ENCODE data around the gene CFAP251.

The CFAP251 gene

DNA sequence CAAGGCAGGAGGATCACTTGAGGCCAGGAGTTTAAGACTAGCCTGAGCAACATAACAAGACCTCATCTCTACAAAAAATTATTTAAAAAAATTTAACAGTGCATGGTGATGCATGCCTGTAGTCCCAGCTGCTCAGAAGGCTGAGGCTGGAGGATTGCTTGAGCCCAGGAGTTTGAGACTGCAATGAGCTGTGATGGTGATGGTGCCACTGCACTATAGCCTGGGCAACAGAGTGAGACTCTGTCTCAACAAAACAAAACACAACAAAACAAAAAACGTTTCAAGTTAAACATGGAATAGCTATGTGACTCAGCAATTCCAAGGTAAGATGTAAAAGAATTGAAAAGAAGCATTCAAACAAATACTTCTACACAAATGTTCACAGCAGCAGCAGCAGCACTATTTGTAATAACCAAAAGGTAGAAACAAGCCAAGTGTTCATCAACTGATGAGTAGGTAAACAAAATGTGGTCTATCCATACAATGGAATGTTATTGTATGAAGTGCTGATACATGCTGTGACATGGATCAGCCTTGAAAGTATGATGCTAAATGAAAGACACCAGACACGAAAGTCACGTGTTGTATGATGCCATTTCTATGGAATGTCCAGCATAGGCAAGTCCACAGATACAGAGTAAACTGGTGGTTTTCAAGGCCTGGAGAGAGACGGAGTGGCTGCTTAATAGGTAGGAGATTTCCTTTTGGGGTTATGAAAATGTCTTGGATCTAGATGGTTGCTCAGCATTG is 31.4 kb downstream of the CFAP251 start:
- no peak for DNase-seq

GRCh38 chr12:121953117-121953692 is 34.8 kb downstream of the CFAP251 start:
- no peak for DNase-seq

GRCh38 chr12:121953695-121954094 is 35.3 kb downstream of the CFAP251 start:
- no peak for DNase-seq

DNA sequence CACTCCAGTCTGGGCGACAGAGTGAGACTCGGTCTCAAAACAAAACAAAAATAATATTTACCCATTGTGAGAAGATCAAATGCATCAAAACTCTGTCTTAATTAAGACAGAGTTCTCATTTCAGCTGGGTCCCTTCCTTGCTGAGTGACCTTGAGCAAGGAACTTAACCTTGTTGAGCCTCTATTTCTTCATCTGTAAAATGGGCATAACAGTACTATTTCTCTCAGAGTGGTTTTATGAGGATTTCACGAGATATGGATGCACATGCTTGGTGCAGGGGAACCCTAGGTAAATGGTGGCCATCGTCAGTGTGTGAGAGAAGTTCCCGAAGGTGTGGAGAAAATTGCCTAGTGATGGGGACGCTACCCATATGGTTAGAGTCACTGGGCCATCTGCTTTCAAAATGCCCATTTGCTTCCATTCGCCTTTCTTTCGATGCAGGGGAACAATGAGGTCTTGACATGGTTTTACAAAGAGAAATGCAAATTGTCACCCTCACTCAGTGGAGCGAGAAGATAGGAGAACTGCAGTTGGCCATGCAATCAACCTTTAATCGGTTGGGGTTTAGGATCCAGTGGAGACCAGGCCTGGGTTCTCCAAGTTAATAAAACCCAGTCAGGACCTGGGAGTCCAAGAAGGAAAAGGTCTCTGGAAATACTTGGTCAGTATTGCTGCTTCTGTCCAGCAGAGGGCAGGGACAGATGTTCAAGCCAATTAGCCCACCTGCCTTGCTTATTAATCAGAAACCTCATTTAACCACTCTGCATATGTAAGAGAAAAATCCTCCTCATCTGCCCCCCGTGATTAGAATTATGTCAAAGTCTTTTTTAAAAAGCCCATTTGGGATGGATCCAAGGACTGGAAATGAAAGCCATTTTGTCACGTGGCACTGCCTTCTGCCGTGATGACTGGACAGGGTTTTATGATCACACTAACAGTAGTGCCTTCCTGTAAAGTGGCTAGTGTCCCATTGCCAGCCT is 37.2 kb downstream of the CFAP251 start:
- DNase-seq = peak in 1 of 2 experiments; percentile 38

DNA sequence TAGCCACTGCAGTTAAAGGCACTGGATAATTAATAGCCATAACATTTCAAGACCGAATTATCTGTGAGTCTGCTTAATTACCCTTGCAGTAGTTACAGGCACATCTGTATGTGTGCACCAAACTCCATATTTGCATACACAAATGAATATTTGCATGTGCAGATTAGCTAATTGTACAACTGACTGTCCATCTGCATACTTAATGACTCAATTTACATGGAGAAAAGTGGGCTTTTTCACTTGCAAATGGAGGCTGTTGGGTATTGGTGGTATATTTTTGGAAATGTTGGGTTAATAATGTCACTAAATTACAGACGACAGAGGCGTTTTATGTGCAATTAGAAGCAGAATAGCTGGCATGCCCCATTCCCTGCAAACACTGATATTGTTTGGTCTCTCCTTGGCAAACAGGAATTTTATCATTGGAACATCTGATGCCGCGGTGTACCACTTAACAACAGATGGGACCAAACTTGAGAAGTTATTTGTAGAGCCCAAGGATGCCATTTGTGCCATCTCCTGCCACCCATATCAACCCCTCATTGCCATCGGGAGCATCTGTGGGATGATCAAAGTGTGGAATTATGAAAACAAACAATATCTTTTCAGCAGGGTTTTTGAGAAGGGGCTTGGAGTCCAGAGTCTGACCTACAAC is 39.6 kb downstream of the CFAP251 start:
- peak; percentile 78 to 83 for DNase-seq

- DNase-seq = peak; percentile 74 to 80
These were observed 40.3 kb downstream of the CFAP251 start for GRCh38 chr12:121958541-121959240.

DNA sequence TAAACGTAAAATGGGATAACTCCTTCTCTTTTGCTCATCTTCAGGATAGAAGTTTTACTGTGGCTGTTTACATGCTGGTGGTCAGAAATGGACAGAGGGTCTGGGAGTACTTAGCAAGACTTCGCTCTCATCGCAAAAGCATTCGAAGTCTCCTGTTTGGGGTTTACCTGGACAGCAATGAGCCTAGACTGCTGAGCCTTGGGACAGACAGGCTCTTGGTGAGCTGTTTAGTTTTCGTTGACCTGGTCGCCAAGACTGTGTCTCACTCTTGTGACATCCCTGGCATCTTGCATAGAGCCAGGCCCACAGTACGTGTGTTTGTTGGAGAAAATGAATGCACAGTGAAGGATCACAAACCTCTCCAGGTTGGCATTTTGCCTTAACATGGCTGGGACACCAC is 42.1 kb downstream of the CFAP251 start:
- no peak for DNase-seq

DNA sequence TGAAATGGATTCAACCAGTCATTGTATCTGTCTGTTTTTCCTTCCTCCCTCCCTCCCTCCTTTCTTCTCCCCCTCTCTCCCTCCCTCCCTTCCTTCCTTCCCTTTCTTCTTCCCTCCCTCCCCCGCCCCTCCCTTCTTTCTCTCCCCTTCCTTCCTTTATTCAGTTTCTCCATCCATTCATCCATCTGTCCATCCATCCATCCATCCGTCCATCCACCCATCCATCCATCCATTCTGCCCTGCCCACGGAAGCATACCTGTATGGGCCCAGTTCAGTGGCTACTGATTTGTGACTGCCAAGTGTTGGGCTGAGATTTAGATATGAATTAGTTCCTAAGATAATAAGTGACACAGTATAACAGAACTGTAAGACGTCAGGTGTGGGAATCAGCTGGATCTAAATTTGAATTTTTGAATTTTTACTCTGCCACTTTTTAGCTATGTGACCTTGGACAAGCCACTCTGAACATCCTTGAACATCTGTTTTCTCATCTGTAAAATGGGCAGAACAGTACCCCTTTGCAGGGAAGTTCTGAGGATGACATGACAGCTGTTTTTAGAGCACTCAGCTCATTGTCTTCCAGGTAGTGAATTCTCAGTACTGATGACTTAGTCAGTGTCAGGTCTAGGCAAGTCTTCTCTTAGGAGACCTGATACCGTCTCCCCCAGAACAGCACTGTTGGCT is 42.9 kb downstream of the CFAP251 start:
- DNase-seq = no peak

DNA sequence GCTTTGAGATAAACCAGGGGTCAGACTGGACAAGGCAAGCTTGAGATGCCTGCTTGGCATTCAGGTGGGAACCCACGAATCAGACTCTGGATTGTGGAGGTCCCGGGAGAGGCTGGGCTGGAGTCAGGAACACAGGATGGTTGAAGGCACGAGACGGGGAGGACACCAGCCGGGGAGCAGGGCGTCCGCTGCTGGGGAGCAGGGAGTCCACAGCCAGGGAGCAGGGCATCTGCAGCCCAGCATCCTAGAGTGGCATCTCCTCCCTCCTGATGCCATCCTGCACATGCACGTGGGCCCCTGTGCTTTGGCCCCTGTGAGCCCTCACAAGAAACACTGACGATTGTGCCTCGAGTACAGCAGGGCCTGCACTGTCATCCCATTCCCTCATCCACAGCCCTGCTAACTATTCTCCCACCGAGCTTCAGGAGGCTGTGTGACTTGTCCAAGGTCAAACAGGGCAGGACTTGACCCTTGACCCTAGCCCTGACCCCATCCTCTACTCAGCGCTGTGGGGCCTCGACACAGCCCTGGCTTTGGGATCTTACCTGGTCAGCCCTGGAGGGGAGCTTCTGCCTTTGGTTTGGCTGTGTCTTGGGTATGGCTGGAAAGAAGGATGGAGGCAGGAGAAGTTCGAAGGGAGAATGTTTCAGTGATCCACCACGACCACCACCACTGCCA is 45.1 kb downstream of the CFAP251 start:
- DNase-seq = no peak

DNA sequence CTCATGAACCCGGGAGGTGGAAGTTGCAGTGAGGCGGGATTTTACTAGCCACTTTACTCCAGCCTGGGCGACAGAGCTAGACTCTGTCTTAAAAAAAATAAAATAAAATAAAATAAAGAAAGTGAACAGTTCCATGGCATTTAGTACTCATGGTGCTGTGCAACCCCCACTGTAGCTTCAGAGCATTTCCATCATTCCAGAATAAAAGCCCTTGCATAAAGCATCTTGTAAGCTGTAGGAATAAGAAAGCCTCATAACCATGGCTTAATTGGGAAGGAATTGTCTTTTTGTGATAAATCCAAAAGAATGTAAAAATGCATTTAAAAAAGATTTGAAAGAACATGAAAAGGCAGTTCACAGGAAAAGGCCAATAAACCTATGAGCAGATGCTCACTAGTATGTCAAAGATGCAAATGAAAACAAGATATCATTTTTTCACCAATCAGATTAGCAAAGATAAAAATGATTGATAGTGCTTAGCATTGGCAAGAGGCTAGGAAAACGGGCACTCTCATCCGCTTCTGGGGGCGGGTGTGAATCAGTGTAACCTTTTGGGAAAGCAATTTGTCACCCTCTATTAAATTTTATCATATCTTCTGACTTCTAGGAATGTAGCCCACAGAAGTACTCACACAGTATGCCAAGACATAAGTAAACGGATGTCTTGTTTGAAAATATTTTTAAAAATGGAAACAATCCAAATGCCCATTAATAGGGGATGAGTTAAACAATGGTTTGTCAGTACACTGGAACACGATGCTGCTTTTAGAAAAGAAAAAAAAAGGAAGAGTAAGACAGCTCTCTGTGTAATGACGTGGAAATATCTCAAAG is 46.6 kb downstream of the CFAP251 start:
- DNase-seq = peak in 1 of 2 experiments; percentile 16

DNA sequence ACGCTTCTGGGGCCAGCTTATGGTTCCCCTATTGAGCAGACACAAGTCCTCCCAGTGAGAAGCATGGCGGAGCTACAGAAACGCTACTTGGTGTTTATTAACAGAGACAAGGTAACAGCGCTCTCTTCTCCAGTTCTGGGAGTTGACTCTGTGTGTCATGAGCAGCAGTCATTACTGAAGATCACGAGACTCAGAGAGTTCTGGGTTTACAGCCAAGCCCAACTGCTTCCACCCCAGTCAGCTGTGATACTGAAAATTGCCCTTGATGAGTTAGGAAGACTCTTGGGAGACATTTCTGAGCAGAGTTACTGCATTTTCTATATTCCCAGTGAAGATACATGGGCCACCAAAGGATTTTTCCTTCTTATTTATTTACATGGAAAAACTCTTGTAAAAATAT is 48.6 kb downstream of the CFAP251 start:
- DNase-seq = no peak

DNA sequence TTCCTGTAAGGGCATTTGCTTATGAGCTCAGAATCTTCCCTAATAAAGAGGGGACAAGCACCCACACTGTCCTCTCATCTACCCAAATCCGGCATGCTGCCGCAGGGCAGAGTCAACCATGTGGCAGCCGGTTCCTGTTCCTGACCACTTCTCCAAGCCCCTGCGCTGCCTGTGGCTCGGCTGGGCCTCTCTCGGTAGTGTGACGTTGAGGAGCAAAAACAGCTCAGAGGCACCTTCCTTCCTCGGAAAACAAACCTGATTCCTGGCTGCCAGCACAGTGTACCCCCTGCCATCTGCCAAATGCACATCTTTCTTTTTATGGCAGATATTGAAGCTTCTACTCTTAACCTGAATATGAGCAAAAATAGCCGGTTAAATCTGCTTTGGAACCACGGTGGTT is 50.5 kb downstream of the CFAP251 start:
- no peak for DNase-seq

DNA sequence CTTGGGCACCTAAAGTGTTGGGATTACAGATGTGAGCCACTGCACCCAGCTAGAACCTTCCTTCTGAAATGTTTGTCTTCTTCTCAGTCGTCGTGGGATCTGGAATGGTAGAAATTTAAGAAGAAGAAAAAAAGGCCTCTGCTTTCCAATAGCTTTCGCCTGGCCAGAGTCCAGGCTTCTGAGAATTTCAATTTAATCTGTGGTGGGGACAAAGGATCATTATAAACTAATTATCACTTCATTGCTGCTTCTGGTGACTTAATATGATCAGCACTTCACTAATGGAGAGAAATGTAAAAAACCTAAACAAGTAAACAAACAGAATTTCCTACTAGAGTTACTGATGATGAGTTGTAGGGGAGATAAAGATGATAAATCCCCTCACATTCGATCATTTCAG is 51.3 kb downstream of the CFAP251 start:
- DNase-seq = no peak

DNA sequence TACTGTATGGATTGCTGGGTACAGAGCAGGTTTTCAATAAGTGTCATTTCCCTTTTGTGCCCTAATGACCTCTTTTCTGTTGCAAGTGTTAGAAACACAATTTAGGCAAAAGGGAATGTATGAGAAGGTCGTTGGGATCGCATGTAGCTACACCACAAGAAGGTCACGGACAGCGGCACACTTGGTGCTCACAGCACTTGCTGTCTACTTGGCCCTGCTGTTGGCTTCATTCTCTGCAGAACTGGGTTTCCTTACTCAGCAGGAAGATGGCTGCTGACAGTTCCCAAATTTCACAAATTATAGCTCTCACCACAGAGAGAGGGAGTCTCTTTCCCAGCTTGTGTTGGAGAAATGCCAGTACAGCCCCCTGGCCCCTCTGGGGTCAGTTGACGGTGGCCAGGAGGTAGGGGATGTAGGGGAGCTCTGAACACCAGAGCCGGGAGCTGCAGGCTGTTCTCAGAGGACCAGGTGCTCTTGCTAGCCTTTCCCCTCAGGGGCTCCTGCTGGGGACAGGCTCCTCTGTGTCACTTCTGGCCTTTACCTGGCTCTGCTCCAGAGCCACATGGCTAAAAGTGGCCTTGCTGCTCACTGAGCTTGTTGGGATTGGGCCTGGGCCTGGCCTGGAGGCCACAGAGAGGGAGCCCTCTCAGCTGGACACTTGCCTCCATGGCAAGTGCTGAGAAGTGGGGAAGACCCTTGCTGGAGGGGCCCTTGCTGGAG is 52.3 kb downstream of the CFAP251 start:
- DNase-seq = no peak

- DNase-seq = no peak
These were observed 55.9 kb downstream of the CFAP251 start for GRCh38 chr12:121974026-121974985.

DNA sequence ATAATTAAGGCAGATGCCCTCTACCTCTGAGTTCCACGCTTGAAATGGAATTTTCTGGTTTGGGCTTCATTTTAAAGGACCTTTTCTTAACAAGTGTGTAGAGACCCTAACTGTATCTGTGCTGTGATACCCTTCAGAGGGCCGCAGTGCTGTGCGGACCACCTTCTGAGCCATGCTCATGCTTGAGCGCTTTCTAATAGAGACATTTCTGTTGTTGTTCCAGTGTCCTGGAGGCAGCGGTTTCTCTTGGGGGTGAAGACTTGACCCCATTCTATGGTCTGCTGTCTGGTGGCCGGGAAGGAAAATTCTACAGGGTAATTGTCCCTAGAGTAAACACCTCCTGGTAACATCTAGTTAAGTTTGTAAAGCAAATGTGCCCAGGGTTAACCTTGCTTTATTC is 56.6 kb downstream of the CFAP251 start:
- no peak for DNase-seq

DNA sequence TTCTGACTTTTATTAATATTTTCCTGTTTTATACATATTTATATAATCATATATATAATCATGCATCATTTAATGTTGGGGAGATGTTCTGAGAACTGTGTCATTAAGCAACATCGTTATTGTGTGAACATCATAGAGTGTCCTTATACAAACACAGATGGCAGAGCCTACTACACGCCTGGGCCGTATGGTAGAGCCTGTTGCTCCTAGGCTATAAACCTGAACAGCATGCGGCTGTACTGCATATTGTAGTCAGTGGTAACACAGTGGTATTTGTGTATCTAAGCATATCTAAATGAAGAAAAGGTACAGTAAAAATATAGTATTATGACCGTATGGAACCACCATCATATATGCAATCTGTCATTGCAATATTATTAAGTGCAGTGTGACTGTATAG is 58.6 kb downstream of the CFAP251 start:
- no peak for DNase-seq

- no peak for DNase-seq
These were observed 61.9 kb downstream of the CFAP251 start for GRCh38 chr12:121980191-121980891.
